Endothelial cell of umbilical vein (primary cell): ENCODE data around the gene TBC1D4. TPM values are rescaled to one million over a fixed set of nuclear protein-coding genes. Genes with fewer than 3 reads are reported as not detected.

Experiments used
- BruUV-seq: library from RNA; stranded (reverse); fragments of 400-500 nt; replicated peaks from 2 replicates; lab custom pipeline; 2021; lab: Mats Ljungman, UMichigan
- CTCF ChIA-PET: fragments of 300-600, 350-600 bp; sonication (Branson Sonifier 250); formaldehyde crosslinking; loops from one replicate; lab custom pipeline; 2021; ENCODE audit warnings: antibody characterized with exemption, inconsistent platforms; lab: Charles Lee
- POLR2A ChIA-PET: fragments of 300-600, 350-600 bp; sonication (Branson Sonifier 250); formaldehyde crosslinking; loops from one replicate; lab custom pipeline; 2021; ENCODE audit warnings: antibody characterized with exemption, inconsistent platforms; lab: Charles Lee
- DNase-seq: peaks from one replicate; pipeline ENCODE4 v3.0.0-alpha.2; 2011; ENCODE audit warnings: low read depth, low spot score
- FAIRE-seq: peaks from 2 replicates; lab custom pipeline; 2011; peaks lifted over from hg19 to GRCh38; lab: Jason Lieb, UNC
- H2AFZ ChIP-seq: 2 replicates; pipeline ENCODE4 v1.6.0; 2012; ENCODE audit warnings: low read depth, low read length, control low read depth, inconsistent platforms
- H3K27ac ChIP-seq: 2 replicates; pipeline ENCODE4 v1.5.1; 2011; ENCODE audit warnings: low read depth, mild to moderate bottlenecking, control low read depth, low read length, moderate library complexity; ENCODE audit not compliant: insufficient read depth
- H3K27me3 ChIP-seq, 2 experiments: 2 replicates each; pipeline versions ENCODE4 v1.6.0 to v1.6.1; 2011; ENCODE audit warnings: low read length in 2 of 2, mixed read lengths in 1 of 2; ENCODE audit not compliant: control insufficient read depth in 2 of 2, insufficient read depth in 2 of 2
- H3K36me3 ChIP-seq, 2 experiments: 2 replicates in 1 of 2; 3 replicates in 1 of 2; pipeline ENCODE4 v1.5.1; 2011; ENCODE audit warnings: low read length in 2 of 2, mild to moderate bottlenecking in 1 of 2, moderate library complexity in 1 of 2; ENCODE audit not compliant: control insufficient read depth in 2 of 2, insufficient read depth in 2 of 2; ENCODE audit errors: extremely low read depth in 1 of 2
- H3K4me1 ChIP-seq: 3 replicates; pipeline ENCODE4 v1.5.1; 2011; ENCODE audit warnings: mild to moderate bottlenecking, low read length; ENCODE audit not compliant: control insufficient read depth, insufficient read depth; ENCODE audit errors: extremely low read depth
- H3K4me2 ChIP-seq: 2 replicates; pipeline ENCODE4 v1.6.1; 2011; ENCODE audit warnings: low read length, control low read depth, mixed read lengths; ENCODE audit not compliant: insufficient read depth
- H3K4me3 ChIP-seq, 3 experiments: fragments of 200-600 bp in 1 of 3; sonication (generic), shearing (Covaris generic) in 1 of 3; replicated peaks in 1 of 3; 2 replicates each; pipeline ENCODE4 v1.5.1; 2011 to 2016; ENCODE audit warnings: control low read depth in 3 of 3, low read length in 3 of 3, mild to moderate bottlenecking in 2 of 3, inconsistent platforms in 1 of 3, low read depth in 1 of 3, moderate library complexity in 1 of 3; ENCODE audit not compliant: insufficient read depth in 1 of 3
- H3K79me2 ChIP-seq: 2 replicates; pipeline ENCODE4 v1.6.0; 2012; ENCODE audit warnings: low read length, inconsistent platforms; ENCODE audit not compliant: control insufficient read depth, insufficient read depth
- H3K9ac ChIP-seq: replicated peaks from 2 replicates; pipeline ENCODE3; 2011; ENCODE audit warnings: low read length, control low read depth; ENCODE audit not compliant: insufficient read depth; ENCODE audit errors: extremely low read depth
- H3K9me1 ChIP-seq: replicated peaks from 3 replicates; pipeline ENCODE4 v1.6.0; 2011; ENCODE audit warnings: mild to moderate bottlenecking, low read length; ENCODE audit not compliant: control insufficient read depth, insufficient read depth; ENCODE audit errors: extremely low read depth
- H3K9me3 ChIP-seq: replicated peaks from 2 replicates; pipeline ENCODE4 v1.5.1; 2012; ENCODE audit warnings: low read length, inconsistent platforms; ENCODE audit not compliant: control insufficient read depth, insufficient read depth
- H4K20me1 ChIP-seq: replicated peaks from 2 replicates; pipeline ENCODE3; 2011; ENCODE audit warnings: mild to moderate bottlenecking, low read length; ENCODE audit not compliant: control insufficient read depth, insufficient read depth; ENCODE audit errors: extremely low read depth
- GATA2 ChIP-seq: IDR thresholded peaks from 2 replicates; pipeline ENCODE4 v1.7.0; 2011; ENCODE audit warnings: low read depth, mild to moderate bottlenecking, moderate library complexity, mixed read lengths, low read length; ENCODE audit not compliant: insufficient read length, insufficient read depth
- MYC ChIP-seq: IDR thresholded peaks from one replicate; pipeline ENCODE4 v1.6.1; 2011; ENCODE audit warnings: mild to moderate bottlenecking, low read depth, low read length
- POLR2A ChIP-seq: IDR thresholded peaks from 2 replicates; pipeline ENCODE4 v1.6.1; 2012; ENCODE audit warnings: low read depth, mild to moderate bottlenecking, control low read depth, low read length
- POLR2AphosphoS5 ChIP-seq: IDR thresholded peaks from 2 replicates; pipeline ENCODE4 v1.6.1; 2012; ENCODE audit warnings: low read depth, mild to moderate bottlenecking, control low read depth, low read length, moderate library complexity; ENCODE audit not compliant: insufficient read depth
- dilution Hi-C: fragments of 300-500 bp; cut with MboI; formaldehyde crosslinking; loops from one replicate; pipeline ENCODE4 v1.15.0; 2019; ENCODE audit warnings: low sequenced_read_pairs; ENCODE audit not compliant: extremely low pct_ligation_motif_present
- intact Hi-C: fragments of 100-400 bp; cut with micrococcal nuclease; formaldehyde crosslinking; loops from one replicate; pipeline ENCODE4 v1.10.0; 2022
- polyA plus RNA-seq, 4 experiments: library from polyadenylated mRNA; depleted of rRNA in 3 of 4; stranded (reverse) in 3 of 4; unstranded in 1 of 4; fragments of >200 nt; gene quantifications; 2 replicates each; pipeline versions ENCODE4 v1.2.1 to v1.2.3, GENCODE V29; 2011 to 2012; ENCODE audit warnings: missing spikeins in 1 of 4
- total RNA-seq: library from RNA; stranded (reverse); gene quantifications from 2 replicates; pipeline ENCODE4 v1.2.3, GENCODE V29; 2021
- TF ChIP-seq, protein P1 (sequence below), 2 donors: IDR thresholded peaks; 1 replicate in 1 of 2; 2 replicates in 1 of 2; pipeline ENCODE4 v1.5.1; 2011; ENCODE audit warnings: low read length in 2 of 2, mild to moderate bottlenecking in 2 of 2, moderate library complexity in 2 of 2, control low read depth in 1 of 2, inconsistent platforms in 1 of 2, low read depth in 1 of 2; ENCODE audit not compliant: insufficient read depth in 1 of 2; ENCODE audit errors: extremely low read depth in 1 of 2
- TF ChIP-seq, protein P2 (sequence below): IDR thresholded peaks from 2 replicates; pipeline ENCODE4 v1.6.1; 2011; ENCODE audit not compliant: insufficient read depth, insufficient read length

The TBC1D4 gene
- total and polyA plus RNA-seq, 2 donors (not counting 3 experiments of a cell fraction or from before 2014, with no cell fraction given), result 58.3 to 81.0 TPM

GRCh38 chr13:75391432-75392100 lies 90.4 kb downstream of the TBC1D4 start:
- DNase-seq, result no peak
- H3K27ac ChIP-seq, result no peak overlapping the region
- no peak overlapping the region for H3K4me3 ChIP-seq
- FAIRE-seq, result no peak
- dilution Hi-C loops, result no loop called here
- no peaks in the 10 kb centered on the region for H3K9me1 ChIP-seq
- no TSS peak for BruUV-seq
- ChIA-PET POLR2A (no interaction called here), CTCF (no interaction called here)
- no peak overlapping the region for H3K9ac ChIP-seq
- intact Hi-C loops, result no loop called here
- no peaks in the 10 kb centered on the region for H3K79me2 ChIP-seq
- H3K27me3 ChIP-seq, result no peaks in the 10 kb centered on the region
- TF ChIP-seq MYC (no peak), POLR2AphosphoS5 (no peak)
- H4K20me1 ChIP-seq, result no peaks in the 10 kb centered on the region
- no peak overlapping the region for H2AFZ ChIP-seq
- no peaks in the 10 kb centered on the region for H3K4me1 ChIP-seq
- H3K4me2 ChIP-seq, result no peak overlapping the region
- H3K9me3 ChIP-seq, result no peaks in the 10 kb centered on the region
- no peaks in the 10 kb centered on the region for H3K36me3 ChIP-seq

GRCh38 chr13:75390229-75390628 lies 91.7 kb downstream of the TBC1D4 start:
- Histone ChIP-seq H3K79me2 (no peaks in the 10 kb centered on the region), H3K9ac (no peak overlapping the region), H2AFZ (no peak overlapping the region), H3K36me3 (no peaks in the 10 kb centered on the region), H4K20me1 (no peaks in the 10 kb centered on the region), H3K27ac (no peak overlapping the region), H3K4me2 (no peak overlapping the region), H3K9me1 (no peaks in the 10 kb centered on the region), H3K27me3 (no peaks in the 10 kb centered on the region), H3K4me1 (no peaks in the 10 kb centered on the region), H3K9me3 (no peaks in the 10 kb centered on the region), H3K4me3 (no peak overlapping the region)
- BruUV-seq, result no TSS peak
- ChIA-PET POLR2A (interaction anchor here (0.7 kb wide), 1 partner anchor 10 kb away, joined by 3 read pairs; no protein-coding TSS in a partner anchor), CTCF (no interaction called here)
- no peak for FAIRE-seq
- dilution Hi-C loops, result no loop called here
- TF ChIP-seq POLR2A (no peak), GATA2 (no peak), MYC (no peak)
- TF ChIP-seq, protein P1, sequence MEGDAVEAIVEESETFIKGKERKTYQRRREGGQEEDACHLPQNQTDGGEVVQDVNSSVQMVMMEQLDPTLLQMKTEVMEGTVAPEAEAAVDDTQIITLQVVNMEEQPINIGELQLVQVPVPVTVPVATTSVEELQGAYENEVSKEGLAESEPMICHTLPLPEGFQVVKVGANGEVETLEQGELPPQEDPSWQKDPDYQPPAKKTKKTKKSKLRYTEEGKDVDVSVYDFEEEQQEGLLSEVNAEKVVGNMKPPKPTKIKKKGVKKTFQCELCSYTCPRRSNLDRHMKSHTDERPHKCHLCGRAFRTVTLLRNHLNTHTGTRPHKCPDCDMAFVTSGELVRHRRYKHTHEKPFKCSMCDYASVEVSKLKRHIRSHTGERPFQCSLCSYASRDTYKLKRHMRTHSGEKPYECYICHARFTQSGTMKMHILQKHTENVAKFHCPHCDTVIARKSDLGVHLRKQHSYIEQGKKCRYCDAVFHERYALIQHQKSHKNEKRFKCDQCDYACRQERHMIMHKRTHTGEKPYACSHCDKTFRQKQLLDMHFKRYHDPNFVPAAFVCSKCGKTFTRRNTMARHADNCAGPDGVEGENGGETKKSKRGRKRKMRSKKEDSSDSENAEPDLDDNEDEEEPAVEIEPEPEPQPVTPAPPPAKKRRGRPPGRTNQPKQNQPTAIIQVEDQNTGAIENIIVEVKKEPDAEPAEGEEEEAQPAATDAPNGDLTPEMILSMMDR (IDR thresholded peaks at IDR 0.05; ENCODE audit: extremely low read depth in 1 of 2, insufficient read depth in 1 of 2, low read depth in 1 of 2, low read length in 2 of 2), result no peak
- TF ChIP-seq, protein P2, sequence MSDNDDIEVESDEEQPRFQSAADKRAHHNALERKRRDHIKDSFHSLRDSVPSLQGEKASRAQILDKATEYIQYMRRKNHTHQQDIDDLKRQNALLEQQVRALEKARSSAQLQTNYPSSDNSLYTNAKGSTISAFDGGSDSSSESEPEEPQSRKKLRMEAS, result no peak
- intact Hi-C loops, result no loop called here
- DNase-seq, result no peak
